SK-N-SH (cell line): ENCODE measurements around the gene PRKG1. TPM values are rescaled to one million over a fixed set of nuclear protein-coding genes. Genes with fewer than 3 reads are reported as not detected.
"Not testable (repeated sequence)": the region's sequence is repeated elsewhere in the genome, so short reads cannot be mapped to it uniquely, and the experiment has no call there.

Experiments used
- CTCF ChIA-PET: fragments of 300-600, 350-600 bp; formaldehyde crosslinking; extraction: SDS; loops from one replicate; lab custom pipeline; 2021; lab: Yijun Ruan, JAX
- POLR2A ChIA-PET: fragments of 350-600 bp; sonication (Branson Sonifier 250); formaldehyde crosslinking; extraction: SDS; loops from one replicate; lab custom pipeline; 2020; ENCODE audit warnings: antibody characterized with exemption, inconsistent platforms; lab: Yijun Ruan, JAX
- DNase-seq: peaks from one replicate; pipeline ENCODE4 v3.0.0; 2012
- H2AFZ ChIP-seq: fragments of 200-600 bp; sonication (generic); 2 replicates; pipeline ENCODE4 v1.8.1; 2016; ENCODE audit warnings: antibody characterized with exemption, mild to moderate bottlenecking, low read depth
- H3F3A ChIP-seq: fragments of 200-600 bp; sonication (generic); replicated peaks from 2 replicates; pipeline ENCODE3; 2016; ENCODE audit warnings: antibody characterized with exemption, mild to moderate bottlenecking; ENCODE audit not compliant: insufficient read depth
- H3K27ac ChIP-seq, 2 experiments: fragments of 200-500 bp in 1 of 2; fragments of 200-600 bp in 1 of 2; sonication (Bioruptor generic) in 1 of 2; sonication (generic), shearing (Covaris generic) in 1 of 2; 2 replicates each; pipeline versions ENCODE4 v1.5.1 to v1.6.1; 2014 to 2016; ENCODE audit warnings: low read depth in 2 of 2, inconsistent platforms in 1 of 2, low read length in 1 of 2, mild to moderate bottlenecking in 1 of 2, mixed read lengths in 1 of 2
- H3K27me3 ChIP-seq: fragments of 200-600 bp; sonication (generic), shearing (Covaris generic); 2 replicates; pipeline ENCODE4 v1.6.1; 2016; ENCODE audit warnings: mixed run types; ENCODE audit not compliant: insufficient read depth
- H3K36me3 ChIP-seq, 2 experiments: fragments of 200-500 bp in 1 of 2; fragments of 200-600 bp in 1 of 2; sonication (Bioruptor generic) in 1 of 2; sonication (generic) in 1 of 2; replicated peaks in 1 of 2; 2 replicates each; pipeline versions ENCODE3 to v1.5.1; 2014 to 2016; ENCODE audit warnings: low read length in 1 of 2, mild to moderate bottlenecking in 1 of 2; ENCODE audit not compliant: insufficient read depth in 2 of 2, control insufficient read depth in 1 of 2
- H3K4me1 ChIP-seq, 2 experiments: fragments of 200-500 bp in 1 of 2; fragments of 200-600 bp in 1 of 2; sonication (Bioruptor generic) in 1 of 2; sonication (generic), shearing (Covaris generic) in 1 of 2; 2 replicates each; pipeline versions ENCODE4 v1.5.1 to v1.6.1; 2014 to 2016; ENCODE audit warnings: low read depth in 1 of 2, low read length in 1 of 2, mixed run types in 1 of 2; ENCODE audit not compliant: insufficient read depth in 2 of 2, control insufficient read depth in 1 of 2
- H3K4me2 ChIP-seq: fragments of 200-600 bp; sonication (generic), shearing (Covaris generic); 2 replicates; pipeline ENCODE4 v1.6.1; 2017; ENCODE audit warnings: mixed run types
- H3K4me3 ChIP-seq, 2 experiments: fragments of 200-500 bp in 1 of 2; fragments of 200-600 bp in 1 of 2; sonication (Bioruptor generic) in 1 of 2; sonication (generic), shearing (Covaris generic) in 1 of 2; 2 replicates each; pipeline versions ENCODE4 v1.5.1 to v1.8.1; 2014 to 2016; ENCODE audit warnings: low read depth in 2 of 2, inconsistent platforms in 1 of 2, low read length in 1 of 2, mild to moderate bottlenecking in 1 of 2, mixed read lengths in 1 of 2, moderate library complexity in 1 of 2
- H3K79me2 ChIP-seq: fragments of 200-600 bp; sonication (generic); 2 replicates; pipeline ENCODE4 v1.8.1; 2017; ENCODE audit warnings: mild to moderate bottlenecking; ENCODE audit not compliant: insufficient read depth
- H3K9ac ChIP-seq: fragments of 200-600 bp; sonication (generic); 2 replicates; pipeline ENCODE4 v1.6.1; 2017; ENCODE audit warnings: mixed run types
- H3K9me2 ChIP-seq: fragments of 200-600 bp; sonication (generic); 2 replicates; pipeline ENCODE4 v1.6.1; 2017; ENCODE audit warnings: mixed run types
- H3K9me3 ChIP-seq: fragments of 200-600 bp; sonication (generic); 2 replicates; pipeline ENCODE4 v1.6.1; 2017; ENCODE audit warnings: mixed run types, mild to moderate bottlenecking, moderate library complexity
- H4K20me1 ChIP-seq: fragments of 200-600 bp; sonication (generic); 2 replicates; pipeline ENCODE4 v1.6.1; 2017; ENCODE audit warnings: mild to moderate bottlenecking, mixed run types; ENCODE audit not compliant: insufficient read depth
- CHD2 ChIP-seq: fragments of 150-350 bp; IDR thresholded peaks from 2 replicates; pipeline ENCODE4 v1.6.1; 2018; ENCODE audit warnings: low read length; ENCODE audit not compliant: partially characterized antibody
- EZH2phosphoT487 ChIP-seq: fragments of 200-600 bp; sonication (generic); IDR thresholded peaks from 2 replicates; pipeline ENCODE4 v1.6.1; 2017; ENCODE audit warnings: low read depth, mixed run types, mild to moderate bottlenecking, antibody characterized with exemption, moderate library complexity, borderline replicate concordance
- FOSL2 ChIP-seq: IDR thresholded peaks from 2 replicates; pipeline ENCODE4 v1.4.0; 2012; ENCODE audit warnings: low read depth, mild to moderate bottlenecking, moderate library complexity, borderline replicate concordance
- FOXM1 ChIP-seq: IDR thresholded peaks from 2 replicates; pipeline ENCODE4 v1.4.0; 2012; ENCODE audit warnings: low read depth, mild to moderate bottlenecking
- GATA2 ChIP-seq: sonication (generic); formaldehyde crosslinking; IDR thresholded peaks from 2 replicates; pipeline ENCODE4 v1.5.0; 2020; ENCODE audit warnings: mild to moderate bottlenecking, missing genetic modification reagents
- MXI1 ChIP-seq: IDR thresholded peaks from 2 replicates; pipeline ENCODE4 v1.6.1; 2012; ENCODE audit warnings: mild to moderate bottlenecking, low read depth, low read length, improper control_type of control experiment
- POLR2AphosphoS5 ChIP-seq: IDR thresholded peaks from 2 replicates; pipeline ENCODE4 v1.6.1; 2012; ENCODE audit warnings: low read depth, low read length
- RCOR1 ChIP-seq: fragments of 150-350 bp; IDR thresholded peaks from 2 replicates; pipeline ENCODE4 v1.6.1; 2017; ENCODE audit warnings: antibody characterized with exemption, low read length
- RXRA ChIP-seq: IDR thresholded peaks from 2 replicates; pipeline ENCODE4 v1.4.0; 2012; ENCODE audit warnings: low read depth, mild to moderate bottlenecking, borderline replicate concordance
- TAF1 ChIP-seq: IDR thresholded peaks from 2 replicates; pipeline ENCODE4 v1.6.1; 2012; ENCODE audit warnings: low read depth, mild to moderate bottlenecking, low read length, moderate library complexity, borderline replicate concordance
- TCF12 ChIP-seq: IDR thresholded peaks from 2 replicates; pipeline ENCODE4 v1.4.0; 2012
- TEAD4 ChIP-seq: IDR thresholded peaks from 2 replicates; pipeline ENCODE4 v1.4.0; 2012; ENCODE audit warnings: mild to moderate bottlenecking, borderline replicate concordance; ENCODE audit not compliant: insufficient read depth
- YY1 ChIP-seq: IDR thresholded peaks from 2 replicates; pipeline ENCODE4 v1.4.0; 2012; ENCODE audit warnings: low read depth, mild to moderate bottlenecking
- WGBS: methylation state at CpG from one replicate; pipeline ENCODE4 v1.1.6; 2017; ENCODE audit warnings: low lambda C conversion rate; 5-methylcytosine and 5-hydroxymethylcytosine counted together
- polyA plus RNA-seq, 3 experiments: library from polyadenylated mRNA; depleted of rRNA; stranded (reverse); fragments of >200 nt; gene quantifications; 2 replicates each; pipeline ENCODE4 v1.2.3, GENCODE V29; 2012
- TF ChIP-seq, protein P1 (sequence below): IDR thresholded peaks from 2 replicates; pipeline ENCODE4; 2012
- TF ChIP-seq, protein P2 (sequence below): IDR thresholded peaks from 2 replicates; pipeline ENCODE4 v1.4.0; 2012; ENCODE audit warnings: low read depth
- TF ChIP-seq, protein P3 (sequence below): fragments of 150-350 bp; IDR thresholded peaks from 2 replicates; pipeline ENCODE4 v1.6.1; 2017; ENCODE audit warnings: antibody characterized with exemption, low read length, low read depth, borderline replicate concordance

PRKG1 gene
- polyA plus RNA-seq, 1 of the 3 experiments (the other 2 are of a cell fraction): 4.1 TPM

DNA sequence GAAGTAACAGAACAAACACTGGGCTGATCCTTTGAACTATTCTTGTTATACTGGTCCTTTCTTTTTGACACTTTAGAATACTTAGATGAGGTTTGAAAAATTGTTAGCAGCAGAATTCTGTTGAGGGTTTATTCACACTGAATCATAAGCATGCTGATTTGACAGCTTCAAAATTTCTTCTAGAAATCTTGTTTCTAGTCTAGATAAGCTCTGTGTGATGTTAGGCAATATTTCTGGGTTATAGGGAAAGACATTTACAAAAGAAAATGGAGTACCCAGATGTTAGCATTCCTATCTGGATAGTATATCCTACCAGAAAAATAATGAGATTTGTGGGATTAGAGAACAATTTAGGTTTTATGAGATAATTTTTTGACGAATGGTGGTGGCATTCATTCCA, 613.0 kb downstream of the PRKG1 start (continued):
- TF ChIP-seq, protein P1, sequence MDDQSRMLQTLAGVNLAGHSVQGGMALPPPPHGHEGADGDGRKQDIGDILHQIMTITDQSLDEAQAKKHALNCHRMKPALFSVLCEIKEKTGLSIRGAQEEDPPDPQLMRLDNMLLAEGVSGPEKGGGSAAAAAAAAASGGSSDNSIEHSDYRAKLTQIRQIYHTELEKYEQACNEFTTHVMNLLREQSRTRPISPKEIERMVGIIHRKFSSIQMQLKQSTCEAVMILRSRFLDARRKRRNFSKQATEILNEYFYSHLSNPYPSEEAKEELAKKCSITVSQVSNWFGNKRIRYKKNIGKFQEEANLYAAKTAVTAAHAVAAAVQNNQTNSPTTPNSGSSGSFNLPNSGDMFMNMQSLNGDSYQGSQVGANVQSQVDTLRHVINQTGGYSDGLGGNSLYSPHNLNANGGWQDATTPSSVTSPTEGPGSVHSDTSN: no peak
- no peak for TF ChIP-seq TCF12
- no peak for TF ChIP-seq RCOR1
- TF ChIP-seq POLR2AphosphoS5: no peak
- no peak for TF ChIP-seq EZH2phosphoT487

DNA sequence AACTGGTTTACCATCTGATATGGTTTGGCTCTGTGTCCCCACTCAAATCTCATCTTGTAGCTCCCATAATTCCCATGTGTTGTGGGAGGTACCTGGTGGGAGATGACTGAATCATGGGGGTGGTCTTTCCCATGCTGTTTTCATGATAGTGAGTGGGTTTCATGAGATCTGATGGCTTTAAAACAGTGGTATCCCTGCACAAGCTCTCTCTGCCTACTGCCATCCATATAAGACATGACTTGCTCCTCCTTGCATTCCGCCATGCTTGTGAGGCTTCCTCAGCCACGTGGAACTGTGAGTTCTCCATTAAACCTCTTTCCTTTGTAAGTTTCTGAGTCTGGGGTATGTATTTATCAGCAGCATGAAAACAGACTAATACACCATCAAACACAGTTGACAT, 614.5 kb downstream of the PRKG1 start:
- DNase-seq, H3K9me3 ChIP-seq, H3K4me3 ChIP-seq, POLR2A ChIA-PET, H2AFZ ChIP-seq, H3K27me3 ChIP-seq, H3K9me2 ChIP-seq, H3K4me2 ChIP-seq, H4K20me1 ChIP-seq, H3K36me3 ChIP-seq, CTCF ChIA-PET, H3K27ac ChIP-seq, H3K79me2 ChIP-seq, H3K9ac ChIP-seq, H3K4me1 ChIP-seq, H3F3A ChIP-seq: not testable (repeated sequence)
- 65% methylated on average over 2 of the region's 2 CpGs for WGBS

DNA sequence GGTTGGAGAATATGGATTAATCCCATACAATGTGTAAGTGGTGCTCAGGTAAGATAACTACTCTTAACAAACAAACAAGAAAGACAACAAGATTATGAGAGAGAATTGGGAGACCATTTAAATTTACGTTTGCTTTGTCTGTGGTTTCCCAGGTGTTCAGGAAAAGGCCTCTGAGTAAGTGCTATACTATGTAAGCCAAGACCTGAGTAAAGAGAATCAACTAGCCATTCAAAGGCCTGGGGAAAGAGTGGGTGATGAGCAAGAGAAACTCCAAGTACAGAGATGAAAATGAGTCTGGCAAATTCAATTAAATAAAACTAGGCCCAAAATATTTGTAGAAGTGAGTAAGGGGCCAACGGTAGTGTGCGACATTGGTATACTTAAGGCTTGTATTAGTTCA, 615.2 kb downstream of the PRKG1 start:
- TF ChIP-seq TAF1 (no peak), GATA2 (CRISPR knock-in tag) (no peak), FOXM1 (no peak), TEAD4 (no peak), MXI1 (no peak), FOSL2 (no peak), RXRA (no peak), CHD2 (no peak), YY1 (no peak)
- TF ChIP-seq, protein P2, sequence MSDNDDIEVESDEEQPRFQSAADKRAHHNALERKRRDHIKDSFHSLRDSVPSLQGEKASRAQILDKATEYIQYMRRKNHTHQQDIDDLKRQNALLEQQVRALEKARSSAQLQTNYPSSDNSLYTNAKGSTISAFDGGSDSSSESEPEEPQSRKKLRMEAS: no peak
- TF ChIP-seq, protein P3, sequence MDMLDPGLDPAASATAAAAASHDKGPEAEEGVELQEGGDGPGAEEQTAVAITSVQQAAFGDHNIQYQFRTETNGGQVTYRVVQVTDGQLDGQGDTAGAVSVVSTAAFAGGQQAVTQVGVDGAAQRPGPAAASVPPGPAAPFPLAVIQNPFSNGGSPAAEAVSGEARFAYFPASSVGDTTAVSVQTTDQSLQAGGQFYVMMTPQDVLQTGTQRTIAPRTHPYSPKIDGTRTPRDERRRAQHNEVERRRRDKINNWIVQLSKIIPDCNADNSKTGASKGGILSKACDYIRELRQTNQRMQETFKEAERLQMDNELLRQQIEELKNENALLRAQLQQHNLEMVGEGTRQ: no peak
- TF ChIP-seq, all 33 proteins: peak for 0
- H3F3A ChIP-seq: no peaks in the 10 kb centered on the region
- ChIA-PET CTCF (no interaction called here), POLR2A (no interaction called here)
- H3K79me2 ChIP-seq: no peaks in the 10 kb centered on the region
- no peaks in the 10 kb centered on the region for H3K9me2 ChIP-seq
- H4K20me1 ChIP-seq: no peaks in the 10 kb centered on the region
- H3K4me1 ChIP-seq: no peaks in the 10 kb centered on the region; a peak in 1 of 4 replicates
- H3K9me3 ChIP-seq: no peaks in the 10 kb centered on the region
- no peak overlapping the region for H3K4me3 ChIP-seq
- H3K36me3 ChIP-seq: no peaks in the 10 kb centered on the region
- H3K4me2 ChIP-seq: no peak overlapping the region
- WGBS: 89% methylated on average over 3 of the region's 3 CpGs
- H3K9ac ChIP-seq: no peak overlapping the region
- H2AFZ ChIP-seq: no peak overlapping the region
- no peak overlapping the region for H3K27ac ChIP-seq
- no peaks in the 10 kb centered on the region for H3K27me3 ChIP-seq
- no peak for DNase-seq
